Germinal center (tissue), 1 donor: ENCODE results near the gene MTR.
A peak's percentile ranks its signal among the peaks of the same experiment; 100 is the strongest.

Experiments
- DNase-seq: peaks from one replicate; pipeline ENCODE4 v3.0.0; 2012; ENCODE audit warnings: mixed read lengths, low spot score

Gene MTR

DNA sequence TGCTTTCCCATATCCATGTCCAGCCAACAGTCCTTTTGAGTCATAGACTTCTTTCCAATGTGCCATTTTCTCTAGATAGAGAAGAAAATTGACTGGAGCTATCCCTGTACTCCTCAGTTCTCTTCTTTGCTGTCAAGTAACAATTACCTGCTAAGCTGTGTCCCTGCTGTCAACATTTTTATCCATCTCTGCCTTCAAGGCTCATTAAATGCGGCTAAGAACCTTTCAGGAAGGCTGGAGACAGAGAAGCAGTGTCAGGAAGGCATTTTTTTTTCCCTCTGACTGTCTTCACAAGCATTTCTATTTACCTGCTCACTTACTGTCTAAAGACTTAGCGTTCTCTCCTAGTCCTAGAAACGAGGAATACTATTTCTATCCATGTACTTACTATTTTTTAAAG is 69.1 kb downstream of the MTR start:
- DNase-seq, result no peak

GRCh38 chr1:236864996-236865817 is 70.1 kb downstream of the MTR start:
- DNase-seq, result no peak

GRCh38 chr1:236865818-236866155 is 70.7 kb downstream of the MTR start:
- DNase-seq, result no peak

DNA sequence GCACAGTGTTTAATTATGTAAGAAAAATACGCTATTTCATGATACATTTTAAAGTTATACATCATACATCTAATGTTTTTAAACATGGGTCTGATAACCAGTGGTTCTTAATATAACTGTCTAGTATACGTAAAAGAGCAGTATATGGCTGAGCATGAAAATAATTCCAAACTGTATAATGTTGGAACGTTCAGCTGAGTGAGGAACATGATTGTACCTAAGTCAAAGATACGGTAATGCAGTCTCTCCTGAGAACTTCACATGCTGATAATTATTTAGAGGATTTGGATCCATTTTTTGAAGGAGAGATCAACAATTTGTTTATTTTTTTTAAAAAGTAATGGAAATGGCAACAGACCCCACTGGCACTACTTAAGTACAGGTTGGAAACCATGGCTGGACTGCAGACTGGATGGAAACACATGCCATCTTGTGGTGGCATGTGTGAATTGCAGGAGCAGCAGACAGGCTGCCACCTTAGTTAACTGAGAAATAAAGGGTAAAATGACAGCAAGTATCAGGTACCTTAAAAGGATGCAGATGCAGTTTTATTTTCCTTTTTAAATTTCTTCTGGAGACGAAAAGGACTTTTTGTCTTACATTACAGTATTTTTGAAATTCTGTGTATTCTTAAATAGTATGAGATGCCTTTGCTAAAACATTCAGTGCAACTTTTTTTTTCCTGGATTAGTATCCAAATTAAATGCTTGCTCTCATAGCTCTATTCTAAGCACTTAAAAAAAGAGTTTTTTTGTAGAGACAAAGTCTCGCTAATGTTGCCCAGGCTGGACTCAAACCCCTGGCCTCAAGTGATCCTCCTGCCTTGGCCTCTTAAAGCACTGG is 73.8 kb downstream of the MTR start:
- peak; percentile 62 for DNase-seq

DNA sequence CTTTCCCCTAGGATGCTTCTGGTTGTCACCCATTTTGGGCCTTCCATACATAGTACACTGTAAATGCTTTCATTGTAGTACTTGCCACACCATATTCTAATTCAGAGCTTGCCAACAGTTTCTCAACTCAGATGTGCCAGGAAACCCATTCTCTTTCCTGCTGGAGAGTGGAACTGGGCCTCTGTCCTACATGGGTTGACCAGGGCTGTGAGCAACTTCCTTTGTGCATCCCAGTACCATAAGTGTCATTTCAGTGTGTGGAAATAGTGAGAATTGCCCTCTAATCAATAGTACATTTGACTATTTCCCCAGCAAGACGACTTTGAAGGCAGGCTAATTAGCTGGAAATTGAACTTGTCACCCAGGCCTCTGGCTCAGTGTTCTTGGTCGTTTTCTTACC is 74.8 kb downstream of the MTR start:
- no peak for DNase-seq

DNA sequence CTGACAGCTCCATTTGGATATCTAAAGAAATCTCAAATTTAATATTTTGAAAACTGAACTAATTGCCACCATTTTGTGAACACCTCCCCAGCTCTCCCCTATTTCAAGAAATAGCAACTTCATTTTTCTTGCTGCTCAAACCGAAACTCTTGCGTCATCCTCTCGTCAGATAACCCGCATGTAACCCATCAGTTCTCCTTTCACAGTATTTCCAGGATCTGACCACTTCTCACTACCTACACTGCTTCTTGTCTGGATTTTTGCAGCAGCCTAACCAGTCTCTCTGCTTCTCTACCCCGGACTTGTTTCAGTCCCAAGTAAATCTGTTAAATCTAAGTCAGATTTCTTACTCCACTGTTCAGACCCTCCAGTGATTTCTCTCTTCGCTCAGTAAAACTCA is 75.6 kb downstream of the MTR start:
- DNase-seq, result no peak

GRCh38 chr1:236872075-236872666 is 77.1 kb downstream of the MTR start:
- no peak for DNase-seq

GRCh38 chr1:236875975-236876374 is 80.9 kb downstream of the MTR start:
- no peak for DNase-seq

DNA sequence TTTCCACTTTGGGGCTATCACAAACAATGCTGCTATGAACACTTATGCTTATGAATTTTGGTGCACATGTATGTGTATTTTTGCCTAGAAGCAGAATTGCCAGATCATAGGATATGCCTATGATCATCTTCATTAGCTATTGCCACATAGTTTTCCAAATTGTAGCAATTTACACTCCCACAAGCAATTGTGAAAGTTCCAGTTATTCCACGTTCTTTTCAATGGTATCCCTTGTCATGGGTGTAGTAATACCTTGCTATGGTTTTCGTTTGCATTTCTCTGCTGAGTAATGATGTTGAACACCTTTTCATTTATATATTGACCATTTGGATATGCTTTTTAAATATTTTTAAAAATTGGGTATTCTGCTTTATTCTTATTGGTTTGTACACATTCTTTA is 82.6 kb downstream of the MTR start:
- DNase-seq, result no peak

GRCh38 chr1:236880209-236880608 is 85.1 kb downstream of the MTR start:
- no peak for DNase-seq

GRCh38 chr1:236882678-236883077 is 87.6 kb downstream of the MTR start:
- no peak for DNase-seq

GRCh38 chr1:236886199-236886598 is 91.1 kb downstream of the MTR start:
- no peak for DNase-seq

- no peak for DNase-seq
Measured at GRCh38 chr1:236887081-236887480, 92.0 kb downstream of the MTR start.

DNA sequence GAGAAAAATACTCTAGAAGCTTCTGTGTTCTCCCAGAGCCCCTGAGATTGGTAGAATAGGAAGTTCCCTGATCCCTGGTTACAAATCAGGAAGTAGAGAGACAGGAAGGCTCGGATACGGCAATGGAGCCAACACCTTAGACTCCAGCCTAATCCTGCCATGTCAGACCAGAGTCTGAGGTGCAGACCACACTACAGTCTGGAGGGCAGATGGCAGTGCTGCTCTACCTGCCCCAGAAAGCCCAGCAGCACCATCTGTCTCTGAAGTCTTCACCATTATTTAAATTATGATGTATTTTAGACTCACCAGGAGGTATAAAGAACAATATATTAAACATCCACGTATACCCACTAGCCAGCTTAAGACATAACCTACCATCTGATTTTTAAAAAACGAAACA is 93.0 kb downstream of the MTR start:
- no peak for DNase-seq

GRCh38 chr1:236888903-236889302 is 93.8 kb downstream of the MTR start:
- DNase-seq, result no peak

DNA sequence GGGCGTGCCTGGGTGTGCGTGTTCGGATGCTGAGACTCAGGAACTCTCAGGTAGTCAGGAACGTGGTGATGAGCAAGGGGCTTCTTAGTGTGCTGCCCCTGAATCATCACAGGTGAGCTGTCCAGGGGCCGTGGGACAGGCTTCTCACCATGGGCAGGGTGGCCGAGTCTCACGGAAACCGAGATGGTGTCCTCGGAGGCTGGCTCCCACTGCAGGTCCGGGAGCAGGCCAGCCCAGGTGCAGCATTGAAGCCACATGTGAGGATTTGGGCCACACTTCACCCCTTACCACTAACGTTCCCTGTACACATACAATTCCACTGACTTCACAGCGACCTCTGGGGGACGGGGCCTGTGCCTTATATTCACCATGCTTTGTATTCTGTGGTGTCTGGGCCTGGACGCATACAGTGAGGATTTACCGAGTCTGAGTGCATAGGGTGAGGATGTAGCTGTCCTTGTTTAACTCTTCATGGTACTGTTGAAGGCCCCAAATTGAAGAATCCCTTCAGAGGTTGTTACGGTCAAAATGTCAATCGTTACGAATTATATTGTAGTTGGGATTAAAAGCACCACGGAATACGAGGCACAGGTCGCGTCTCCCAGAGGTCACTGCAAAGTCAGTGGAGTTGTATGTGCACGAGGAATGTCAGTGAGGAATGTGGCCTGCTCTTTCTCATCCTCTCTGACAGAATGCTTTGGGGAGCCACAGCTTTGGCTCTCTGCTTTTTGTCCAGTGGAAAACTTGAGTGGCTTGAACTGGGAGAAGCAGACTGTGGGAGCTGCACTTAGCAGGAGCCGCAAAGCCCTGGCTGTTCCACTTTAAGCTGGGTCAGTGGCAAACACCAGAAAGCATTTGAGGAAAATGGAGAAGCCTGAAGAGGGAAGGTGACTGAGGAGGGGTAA is 95.3 kb downstream of the MTR start:
- no peak for DNase-seq

DNA sequence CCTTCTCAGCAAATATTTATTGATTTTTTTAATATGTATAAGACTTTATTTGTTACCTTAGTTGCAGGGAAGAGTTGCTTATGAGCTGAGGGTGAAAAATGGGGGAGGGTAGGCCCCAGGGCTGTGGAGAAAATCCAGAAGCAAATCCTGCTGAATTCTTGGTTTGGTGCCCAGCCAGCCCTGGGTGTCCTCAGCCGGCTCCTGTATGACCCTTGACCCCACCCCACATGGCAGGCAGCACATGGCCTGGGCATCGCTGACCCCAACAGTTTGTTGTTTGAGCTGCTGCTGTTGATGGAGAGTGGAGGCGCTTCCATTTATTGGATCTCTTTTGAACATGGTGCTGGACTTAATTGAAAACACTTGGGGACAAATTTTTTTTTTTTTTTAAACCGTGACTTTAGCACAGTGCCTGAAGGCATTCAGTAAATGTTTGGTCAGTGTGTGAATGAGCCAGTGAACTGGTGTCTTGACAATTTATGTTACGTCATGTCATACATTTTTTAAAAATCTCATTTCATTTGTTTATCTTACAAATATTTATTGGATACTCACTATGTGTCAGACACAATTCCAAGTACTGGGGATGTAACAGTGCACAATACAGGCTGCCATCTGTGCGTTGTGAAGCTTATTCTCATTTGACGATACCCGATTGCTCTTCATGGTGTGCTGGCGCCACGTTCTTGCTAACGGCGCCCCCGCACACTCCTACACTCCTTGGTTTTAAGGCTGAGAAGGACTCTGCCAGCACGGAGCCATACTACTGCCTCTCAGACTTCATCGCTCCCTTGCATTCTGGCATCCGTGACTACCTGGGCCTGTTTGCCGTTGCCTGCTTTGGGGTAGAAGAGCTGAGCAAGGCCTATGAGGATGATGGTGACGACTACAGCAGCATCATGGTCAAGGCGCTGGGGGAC is 98.8 kb downstream of the MTR start:
- DNase-seq, result no peak

GRCh38 chr1:236895665-236896387 is 100.7 kb downstream of the MTR start:
- DNase-seq, result no peak

DNA sequence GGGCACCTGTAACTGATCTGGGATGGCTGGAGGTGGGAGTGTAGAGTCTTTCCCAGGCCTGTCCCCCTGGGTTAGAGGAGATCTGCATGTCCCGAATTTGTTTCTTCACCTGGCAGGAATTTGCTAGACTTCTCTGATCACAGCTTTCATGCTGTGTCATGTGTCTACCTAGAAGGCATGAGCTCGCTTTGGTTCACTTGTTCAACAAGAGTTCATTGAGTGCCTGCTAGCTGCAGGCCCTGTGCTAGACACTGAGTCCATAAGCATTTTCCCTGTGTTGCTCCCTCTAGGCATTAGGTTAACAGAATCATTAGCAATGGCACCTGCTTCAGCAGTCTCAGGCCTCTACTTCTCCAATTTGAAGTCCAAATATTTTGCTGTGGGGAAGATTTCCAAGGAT is 101.6 kb downstream of the MTR start:
- DNase-seq, result no peak
